H1 (cell line): ENCODE data around the gene ENDOG.

ENCODE experiments used
- CTCF ChIP-seq, 3 experiments: IDR thresholded peaks; 1 replicate in 2 of 3; 2 replicates in 1 of 3; pipeline versions ENCODE4 v1.5.1 to v1.6.1; 2011; ENCODE audit warnings: low read length in 3 of 3, mild to moderate bottlenecking in 3 of 3, inconsistent platforms in 2 of 3, low read depth in 1 of 3, moderate library complexity in 1 of 3; ENCODE audit not compliant: insufficient read depth in 1 of 3; ENCODE audit errors: control extremely low read depth in 1 of 3
- POLR2A ChIP-seq, 2 experiments: IDR thresholded peaks; 1 replicate in 1 of 2; 2 replicates in 1 of 2; pipeline ENCODE4 v1.6.1; 2011; ENCODE audit warnings: low read depth in 2 of 2, low read length in 2 of 2, mild to moderate bottlenecking in 2 of 2; ENCODE audit errors: control extremely low read depth in 1 of 2
- POLR2AphosphoS5 ChIP-seq: IDR thresholded peaks from 2 replicates; pipeline ENCODE4 v1.6.1; 2011; ENCODE audit warnings: low read depth, low read length
- RFX5 ChIP-seq: IDR thresholded peaks from 2 replicates; pipeline ENCODE4 v1.6.1; 2011; ENCODE audit warnings: low read depth, low read length, improper control_type of control experiment, borderline replicate concordance
- YY1 ChIP-seq: IDR thresholded peaks from 2 replicates; pipeline ENCODE4 v1.6.1; 2011; ENCODE audit warnings: low read depth, mild to moderate bottlenecking, low read length

- TF ChIP-seq YY1 = no peak
- TF ChIP-seq CTCF (IDR thresholded peaks at IDR 0.05; ENCODE audit: control extremely low read depth in 1 of 3, insufficient read depth in 1 of 3, low read depth in 1 of 3, low read length in 3 of 3) = no peak
- no peak for TF ChIP-seq POLR2A (IDR thresholded peaks at IDR 0.05; ENCODE audit: control extremely low read depth in 1 of 2, low read depth in 2 of 2, low read length in 2 of 2)
- no peak for TF ChIP-seq POLR2AphosphoS5
- no peak for TF ChIP-seq RFX5
These were observed 36.9 kb upstream of the ENDOG start for GRCh38 chr9:128781187-128782070.
